Neural cell (in vitro differentiated cells): ENCODE data around the gene SF3B3. TPM values are rescaled to one million over a fixed set of nuclear protein-coding genes. Genes with fewer than 3 reads are reported as not detected.

Experiments used
- H2AFZ ChIP-seq: fragments of 200-600, 300-800 bp; sonication (generic), shearing (Covaris generic); 2 replicates; pipeline ENCODE4 v1.6.0; 2014; ENCODE audit warnings: low read depth, mild to moderate bottlenecking, antibody characterized with exemption, low read length, moderate library complexity
- H3F3A ChIP-seq: fragments of 200-600 bp; shearing (Covaris generic); 2 replicates; pipeline ENCODE4 v1.6.1; 2016; ENCODE audit warnings: mild to moderate bottlenecking, moderate library complexity, mixed read lengths, antibody characterized with exemption, low read length; ENCODE audit not compliant: insufficient read depth, poor library complexity, severe bottlenecking
- H3K27ac ChIP-seq: fragments of 200-600, 300-800 bp; sonication (generic), shearing (Covaris generic); 2 replicates; pipeline ENCODE4 v1.5.1; 2014; ENCODE audit warnings: mild to moderate bottlenecking, low read length, moderate library complexity
- H3K27me3 ChIP-seq: fragments of 300-800, 200-600 bp; sonication (generic), shearing (Covaris generic); 2 replicates; pipeline ENCODE4 v1.6.0; 2014; ENCODE audit warnings: mild to moderate bottlenecking, low read depth, low read length, moderate library complexity; ENCODE audit not compliant: insufficient read depth
- H3K36me3 ChIP-seq: fragments of 300-800, 200-600 bp; sonication (generic), shearing (Covaris generic); 2 replicates; pipeline ENCODE4 v1.5.1; 2014; ENCODE audit warnings: mild to moderate bottlenecking, antibody characterized with exemption, low read length, moderate library complexity; ENCODE audit not compliant: insufficient read depth
- H3K4me2 ChIP-seq: fragments of 300-800, 200-600 bp; sonication (generic), shearing (Covaris generic); 2 replicates; pipeline ENCODE4 v1.6.0; 2014; ENCODE audit warnings: mild to moderate bottlenecking, low read length
- H3K4me3 ChIP-seq: fragments of 300-800, 200-600 bp; sonication (generic), shearing (Covaris generic); 2 replicates; pipeline ENCODE4 v1.5.1; 2014; ENCODE audit warnings: mild to moderate bottlenecking, low read length, moderate library complexity
- H3K79me2 ChIP-seq: fragments of 200-600 bp; shearing (Covaris generic); replicated peaks from 2 replicates; pipeline ENCODE4 v1.6.0; 2014; ENCODE audit warnings: mild to moderate bottlenecking, low read length, moderate library complexity; ENCODE audit not compliant: insufficient read depth
- H3K9ac ChIP-seq: fragments of 300-800, 200-600 bp; sonication (generic), shearing (Covaris generic); 2 replicates; pipeline ENCODE4 v1.6.1; 2016; ENCODE audit warnings: mild to moderate bottlenecking, low read length, mixed read lengths
- H3K9me2 ChIP-seq: fragments of 200-600 bp; shearing (Covaris generic); 2 replicates; pipeline ENCODE4 v1.6.1; 2016; ENCODE audit warnings: mild to moderate bottlenecking, low read length, mixed read lengths; ENCODE audit not compliant: insufficient read depth
- H3K9me3 ChIP-seq: fragments of 200-600, 300-800 bp; sonication (generic), shearing (Covaris generic); 2 replicates; pipeline ENCODE4 v1.6.1; 2016; ENCODE audit warnings: mild to moderate bottlenecking, mixed run types, low read length, moderate library complexity, mixed read lengths
- H4K20me1 ChIP-seq: fragments of 200-600 bp; shearing (Covaris generic); 2 replicates; pipeline ENCODE4 v1.6.1; 2016; ENCODE audit warnings: mild to moderate bottlenecking, mixed run types; ENCODE audit not compliant: insufficient read depth
- EP300 ChIP-seq: fragments of 450-650 bp; conservative IDR thresholded peaks from 2 replicates; pipeline ENCODE4 v1.6.1; 2014; ENCODE audit warnings: antibody characterized with exemption, mild to moderate bottlenecking, moderate library complexity; ENCODE audit not compliant: poor library complexity, severe bottlenecking
- EZH2 ChIP-seq: fragments of 200-600, 300-800 bp; shearing (Covaris generic), sonication (generic); IDR thresholded peaks from 2 replicates; pipeline ENCODE4 v1.6.1; 2014; ENCODE audit warnings: antibody characterized with exemption, low read length, borderline replicate concordance, mild to moderate bottlenecking; ENCODE audit not compliant: insufficient read depth, poor library complexity, severe bottlenecking
- MXI1 ChIP-seq: fragments of 450-650 bp; conservative IDR thresholded peaks from 2 replicates; pipeline ENCODE4 v1.6.1; 2014; ENCODE audit warnings: antibody characterized with exemption, mild to moderate bottlenecking; ENCODE audit not compliant: poor library complexity, severe bottlenecking
- POLR2AphosphoS5 ChIP-seq: IDR thresholded peaks from 2 replicates; pipeline ENCODE4 v1.6.1; 2012
- RAD21 ChIP-seq: fragments of 450-650 bp; conservative IDR thresholded peaks from 2 replicates; pipeline ENCODE4 v1.6.1; 2014; ENCODE audit warnings: antibody characterized with exemption, mild to moderate bottlenecking, moderate library complexity
- SMC3 ChIP-seq: fragments of 450-650 bp; conservative IDR thresholded peaks from 2 replicates; pipeline ENCODE4 v1.6.1; 2014; ENCODE audit warnings: antibody characterized with exemption, mild to moderate bottlenecking, moderate library complexity; ENCODE audit not compliant: poor library complexity
- TAF1 ChIP-seq: IDR thresholded peaks from 2 replicates; pipeline ENCODE4 v1.6.1; 2012; ENCODE audit warnings: low read depth
- polyA plus RNA-seq: library from polyadenylated mRNA; depleted of rRNA; stranded (reverse); fragments of >200 nt; gene quantifications from 2 replicates; pipeline ENCODE4 v1.2.3, GENCODE V29; 2014
- TF ChIP-seq, protein P1 (sequence below): fragments of 450-650 bp; IDR thresholded peaks from 2 replicates; pipeline ENCODE4 v1.5.1; 2014; ENCODE audit warnings: antibody characterized with exemption, mild to moderate bottlenecking, moderate library complexity; ENCODE audit not compliant: poor library complexity, severe bottlenecking
- TF ChIP-seq, protein P2 (sequence below): IDR thresholded peaks from 2 replicates; pipeline ENCODE4 v1.6.1; 2012; ENCODE audit warnings: borderline replicate concordance

SF3B3 gene
- polyA plus RNA-seq, 1 donor from 2014 or later = 90.0 TPM

DNA sequence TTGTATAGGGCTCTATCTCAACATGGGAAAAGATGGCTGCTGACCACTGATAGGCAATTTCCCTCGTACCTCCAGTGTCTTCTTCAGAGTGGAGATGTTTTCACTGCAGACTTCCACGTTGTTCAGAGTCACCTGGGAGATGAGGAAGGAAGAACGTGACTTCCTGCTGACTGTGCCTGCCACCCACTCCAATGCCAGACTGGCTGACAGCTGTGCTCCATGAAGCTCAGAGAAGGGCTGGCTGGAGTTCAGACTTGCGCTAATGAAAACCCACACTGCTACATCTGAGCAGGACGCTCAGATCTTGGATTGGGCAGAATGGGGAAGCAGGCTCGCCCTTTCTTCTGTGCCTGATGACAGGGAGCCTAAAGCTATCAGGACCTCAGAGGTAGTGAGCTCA, 33.4 kb upstream of the SF3B3 start:
- Histone ChIP-seq H4K20me1 (no peaks in the 10 kb centered on the region), H3K9me2 (no peaks in the 10 kb centered on the region), H3K9me3 (no peaks in the 10 kb centered on the region), H2AFZ (no peak overlapping the region), H3K79me2 (no peaks in the 10 kb centered on the region), H3K36me3 (no peaks in the 10 kb centered on the region), H3K27me3 (no peaks in the 10 kb centered on the region), H3F3A (no peaks in the 10 kb centered on the region), H3K4me3 (no peak overlapping the region), H3K27ac (no peak overlapping the region), H3K4me2 (no peak overlapping the region), H3K9ac (no peak overlapping the region)
- TF ChIP-seq EZH2 (no peak), MXI1 (no peak), RAD21 (no peak), EP300 (no peak), SMC3 (no peak), TAF1 (no peak), POLR2AphosphoS5 (no peak)
- TF ChIP-seq, protein P1, sequence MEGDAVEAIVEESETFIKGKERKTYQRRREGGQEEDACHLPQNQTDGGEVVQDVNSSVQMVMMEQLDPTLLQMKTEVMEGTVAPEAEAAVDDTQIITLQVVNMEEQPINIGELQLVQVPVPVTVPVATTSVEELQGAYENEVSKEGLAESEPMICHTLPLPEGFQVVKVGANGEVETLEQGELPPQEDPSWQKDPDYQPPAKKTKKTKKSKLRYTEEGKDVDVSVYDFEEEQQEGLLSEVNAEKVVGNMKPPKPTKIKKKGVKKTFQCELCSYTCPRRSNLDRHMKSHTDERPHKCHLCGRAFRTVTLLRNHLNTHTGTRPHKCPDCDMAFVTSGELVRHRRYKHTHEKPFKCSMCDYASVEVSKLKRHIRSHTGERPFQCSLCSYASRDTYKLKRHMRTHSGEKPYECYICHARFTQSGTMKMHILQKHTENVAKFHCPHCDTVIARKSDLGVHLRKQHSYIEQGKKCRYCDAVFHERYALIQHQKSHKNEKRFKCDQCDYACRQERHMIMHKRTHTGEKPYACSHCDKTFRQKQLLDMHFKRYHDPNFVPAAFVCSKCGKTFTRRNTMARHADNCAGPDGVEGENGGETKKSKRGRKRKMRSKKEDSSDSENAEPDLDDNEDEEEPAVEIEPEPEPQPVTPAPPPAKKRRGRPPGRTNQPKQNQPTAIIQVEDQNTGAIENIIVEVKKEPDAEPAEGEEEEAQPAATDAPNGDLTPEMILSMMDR = no peak
- TF ChIP-seq, protein P2, sequence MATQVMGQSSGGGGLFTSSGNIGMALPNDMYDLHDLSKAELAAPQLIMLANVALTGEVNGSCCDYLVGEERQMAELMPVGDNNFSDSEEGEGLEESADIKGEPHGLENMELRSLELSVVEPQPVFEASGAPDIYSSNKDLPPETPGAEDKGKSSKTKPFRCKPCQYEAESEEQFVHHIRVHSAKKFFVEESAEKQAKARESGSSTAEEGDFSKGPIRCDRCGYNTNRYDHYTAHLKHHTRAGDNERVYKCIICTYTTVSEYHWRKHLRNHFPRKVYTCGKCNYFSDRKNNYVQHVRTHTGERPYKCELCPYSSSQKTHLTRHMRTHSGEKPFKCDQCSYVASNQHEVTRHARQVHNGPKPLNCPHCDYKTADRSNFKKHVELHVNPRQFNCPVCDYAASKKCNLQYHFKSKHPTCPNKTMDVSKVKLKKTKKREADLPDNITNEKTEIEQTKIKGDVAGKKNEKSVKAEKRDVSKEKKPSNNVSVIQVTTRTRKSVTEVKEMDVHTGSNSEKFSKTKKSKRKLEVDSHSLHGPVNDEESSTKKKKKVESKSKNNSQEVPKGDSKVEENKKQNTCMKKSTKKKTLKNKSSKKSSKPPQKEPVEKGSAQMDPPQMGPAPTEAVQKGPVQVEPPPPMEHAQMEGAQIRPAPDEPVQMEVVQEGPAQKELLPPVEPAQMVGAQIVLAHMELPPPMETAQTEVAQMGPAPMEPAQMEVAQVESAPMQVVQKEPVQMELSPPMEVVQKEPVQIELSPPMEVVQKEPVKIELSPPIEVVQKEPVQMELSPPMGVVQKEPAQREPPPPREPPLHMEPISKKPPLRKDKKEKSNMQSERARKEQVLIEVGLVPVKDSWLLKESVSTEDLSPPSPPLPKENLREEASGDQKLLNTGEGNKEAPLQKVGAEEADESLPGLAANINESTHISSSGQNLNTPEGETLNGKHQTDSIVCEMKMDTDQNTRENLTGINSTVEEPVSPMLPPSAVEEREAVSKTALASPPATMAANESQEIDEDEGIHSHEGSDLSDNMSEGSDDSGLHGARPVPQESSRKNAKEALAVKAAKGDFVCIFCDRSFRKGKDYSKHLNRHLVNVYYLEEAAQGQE = no peak

- no peaks in the 10 kb centered on the region for H3K36me3 ChIP-seq
- H3K4me3 ChIP-seq = no peak overlapping the region
- TF ChIP-seq, protein P1 = no peak
- TF ChIP-seq EP300 (no peak), EZH2 (no peak)
- H3K9me3 ChIP-seq = no peaks in the 10 kb centered on the region
- H3K9ac ChIP-seq = no peak overlapping the region
- H3K9me2 ChIP-seq = no peaks in the 10 kb centered on the region
- no peaks in the 10 kb centered on the region for H3K27me3 ChIP-seq
- H4K20me1 ChIP-seq = no peaks in the 10 kb centered on the region
- H3K4me2 ChIP-seq = no peak overlapping the region
- H2AFZ ChIP-seq = no peak overlapping the region
- H3K27ac ChIP-seq = no peak overlapping the region
- no peaks in the 10 kb centered on the region for H3K79me2 ChIP-seq
- H3F3A ChIP-seq = no peaks in the 10 kb centered on the region
Observed at GRCh38 chr16:70493802-70494201, 29.8 kb upstream of the SF3B3 start.
